ENCODE results near the gene FER1L5. TPM values are rescaled to one million over a fixed set of nuclear protein-coding genes. Genes with fewer than 3 reads are reported as not detected.
"Not testable (repeated sequence)": the region's sequence is repeated elsewhere in the genome, so short reads cannot be mapped to it uniquely, and the experiment has no call there.

Gene FER1L5
- total RNA-seq, 1 experiment from 2014 or later: 0.07 TPM

DNA sequence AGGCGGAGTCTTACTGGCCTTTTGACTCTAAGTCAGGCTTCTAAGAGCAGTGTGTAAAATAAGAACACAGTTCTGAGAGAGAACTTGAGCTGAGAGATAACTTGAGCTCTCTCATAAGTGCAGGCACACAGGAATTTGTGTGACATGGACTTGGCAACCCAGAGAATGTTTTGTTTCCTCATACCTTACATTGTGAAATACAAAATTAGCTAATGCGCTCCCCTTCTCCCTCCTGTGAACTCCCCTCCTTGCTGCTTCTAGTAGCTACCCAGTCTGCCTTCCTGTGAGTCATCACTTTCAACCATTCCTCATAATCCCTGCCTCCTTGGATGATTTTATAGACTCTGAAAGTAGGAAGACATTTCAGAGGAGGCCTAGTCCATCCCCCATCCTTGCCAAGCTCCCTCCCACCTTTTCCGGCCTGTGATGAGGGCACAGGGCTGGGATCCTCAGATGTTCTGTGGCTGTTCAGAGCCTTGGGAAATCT, 22.6 kb downstream of the FER1L5 start:
- H3K4me3 ChIP-seq (ENCODE audit: low read depth, low read length): no peak overlapping the region
- Mint-ChIP-seq H3K27me3 (ENCODE audit: insufficient read depth, unreplicated experiment) (no peaks in the 10 kb centered on the region), H3K9me3 (ENCODE audit: unreplicated experiment) (no peaks in the 10 kb centered on the region), H3K27ac (ENCODE audit: unreplicated experiment) (no peak overlapping the region), H3K4me1 (ENCODE audit: low read depth, unreplicated experiment) (peaks cover 13% of the 10 kb centered on the region), H3K4me3 (ENCODE audit: unreplicated experiment) (no peak overlapping the region), H3K36me3 (ENCODE audit: insufficient read depth, unreplicated experiment) (no peaks in the 10 kb centered on the region)
- POLR2A ChIA-PET: interaction anchor here (1.0 kb wide), 1 partner anchor 95 kb away, joined by 3 read pairs; no protein-coding TSS in a partner anchor
- H3K27me3 ChIP-seq (replicated peaks; ENCODE audit: control insufficient read depth, insufficient read depth, low read length): no peaks in the 10 kb centered on the region
- CTCF ChIA-PET: no interaction called here
- H3K36me3 ChIP-seq (ENCODE audit: control insufficient read depth, insufficient read depth, low read length): no peaks in the 10 kb centered on the region
- H3K4me1 ChIP-seq: no peaks in the 10 kb centered on the region
- no TSS peak for BruUV-seq (replicated peaks)
- intact Hi-C loops (cut with micrococcal nuclease; ENCODE audit: unreplicated experiment): no loop called here
- H3K9me3 ChIP-seq: peaks cover 3% of the 10 kb centered on the region; the same call in 1 of the 2 replicates
- TF ChIP-seq, protein P1, sequence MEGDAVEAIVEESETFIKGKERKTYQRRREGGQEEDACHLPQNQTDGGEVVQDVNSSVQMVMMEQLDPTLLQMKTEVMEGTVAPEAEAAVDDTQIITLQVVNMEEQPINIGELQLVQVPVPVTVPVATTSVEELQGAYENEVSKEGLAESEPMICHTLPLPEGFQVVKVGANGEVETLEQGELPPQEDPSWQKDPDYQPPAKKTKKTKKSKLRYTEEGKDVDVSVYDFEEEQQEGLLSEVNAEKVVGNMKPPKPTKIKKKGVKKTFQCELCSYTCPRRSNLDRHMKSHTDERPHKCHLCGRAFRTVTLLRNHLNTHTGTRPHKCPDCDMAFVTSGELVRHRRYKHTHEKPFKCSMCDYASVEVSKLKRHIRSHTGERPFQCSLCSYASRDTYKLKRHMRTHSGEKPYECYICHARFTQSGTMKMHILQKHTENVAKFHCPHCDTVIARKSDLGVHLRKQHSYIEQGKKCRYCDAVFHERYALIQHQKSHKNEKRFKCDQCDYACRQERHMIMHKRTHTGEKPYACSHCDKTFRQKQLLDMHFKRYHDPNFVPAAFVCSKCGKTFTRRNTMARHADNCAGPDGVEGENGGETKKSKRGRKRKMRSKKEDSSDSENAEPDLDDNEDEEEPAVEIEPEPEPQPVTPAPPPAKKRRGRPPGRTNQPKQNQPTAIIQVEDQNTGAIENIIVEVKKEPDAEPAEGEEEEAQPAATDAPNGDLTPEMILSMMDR (IDR thresholded peaks at IDR 0.05; ENCODE audit: insufficient read depth in 1 of 2, low read depth in 1 of 2, low read length in 1 of 2, severe bottlenecking in 1 of 2, unreplicated experiment in 1 of 2): no peak
- DNase-seq: peak; percentile 34 to 41

DNA sequence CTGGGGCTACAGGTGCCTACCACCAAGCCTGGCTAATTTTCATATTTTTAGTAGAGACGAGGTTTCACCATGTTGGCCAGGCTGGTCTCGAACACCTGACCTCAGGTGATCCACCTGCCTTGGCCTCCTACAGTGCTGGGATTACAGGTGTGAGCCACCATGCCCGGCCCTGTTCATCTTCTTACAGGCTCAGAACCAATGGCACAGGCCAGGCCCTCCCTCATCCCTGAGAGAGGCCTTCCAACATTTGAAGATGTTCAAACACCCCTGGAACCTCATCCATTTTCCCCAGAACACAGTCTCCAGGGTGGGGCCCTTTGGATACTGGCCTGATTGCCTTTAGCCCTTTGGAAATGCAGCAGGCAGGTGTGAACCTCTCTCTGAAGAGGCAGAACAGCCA, 23.2 kb downstream of the FER1L5 start:
- H3K27ac Mint-ChIP-seq (ENCODE audit: unreplicated experiment); intact Hi-C loops (cut with micrococcal nuclease; ENCODE audit: unreplicated experiment); H3K27me3 ChIP-seq (replicated peaks; ENCODE audit: control insufficient read depth, insufficient read depth, low read length); BruUV-seq (replicated peaks); H3K36me3 ChIP-seq (ENCODE audit: control insufficient read depth, insufficient read depth, low read length); H3K4me1 ChIP-seq; H3K4me3 ChIP-seq (ENCODE audit: low read depth, low read length); H3K36me3 Mint-ChIP-seq (ENCODE audit: insufficient read depth, unreplicated experiment); H3K9me3 ChIP-seq; H3K27me3 Mint-ChIP-seq (ENCODE audit: insufficient read depth, unreplicated experiment); CTCF ChIA-PET; H3K4me3 Mint-ChIP-seq (ENCODE audit: unreplicated experiment); H3K9me3 Mint-ChIP-seq (ENCODE audit: unreplicated experiment): not testable (repeated sequence)
- POLR2A ChIA-PET: interaction anchor here (1.0 kb wide), 1 partner anchor 95 kb away, joined by 3 read pairs; no protein-coding TSS in a partner anchor
- peaks cover 13% of the 10 kb centered on the region for H3K4me1 Mint-ChIP-seq (ENCODE audit: low read depth, unreplicated experiment)
- DNase-seq: peak in 1 of 2 experiments; percentile 14

DNA sequence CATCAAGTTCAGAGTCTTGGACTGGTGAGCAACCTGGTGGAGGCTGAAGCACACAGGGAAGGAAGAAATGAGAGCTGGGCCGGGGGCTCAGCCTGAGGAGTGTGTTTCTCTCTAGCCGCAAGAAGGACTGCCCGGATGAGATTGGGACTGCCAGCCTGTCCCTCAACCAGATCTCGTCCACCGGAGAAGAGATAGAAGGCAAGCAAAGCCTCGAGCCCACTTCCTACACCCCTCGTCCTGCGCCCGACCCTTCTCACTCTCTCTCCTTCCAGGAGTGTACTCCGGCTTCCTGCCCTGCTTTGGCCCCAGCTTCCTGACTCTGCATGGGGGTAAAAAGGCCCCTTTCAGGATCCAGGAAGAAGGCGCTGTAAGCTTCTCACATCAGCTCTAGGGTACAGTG, 26.2 kb downstream of the FER1L5 start:
- Histone ChIP-seq H3K4me1 (no peaks in the 10 kb centered on the region), H3K9me3 (peaks cover 3% of the 10 kb centered on the region; the same call in 1 of the 2 replicates), H3K36me3 (ENCODE audit: control insufficient read depth, insufficient read depth, low read length) (no peaks in the 10 kb centered on the region), H3K4me3 (ENCODE audit: low read depth, low read length) (no peak overlapping the region), H3K27me3 (replicated peaks; ENCODE audit: control insufficient read depth, insufficient read depth, low read length) (no peaks in the 10 kb centered on the region)
- no peak overlapping the region for H3K4me3 Mint-ChIP-seq (ENCODE audit: unreplicated experiment)
- peaks cover 13% of the 10 kb centered on the region for H3K4me1 Mint-ChIP-seq (ENCODE audit: low read depth, unreplicated experiment)
- TF ChIP-seq, protein P1 (IDR thresholded peaks at IDR 0.05; ENCODE audit: insufficient read depth in 1 of 2, low read depth in 1 of 2, low read length in 1 of 2, severe bottlenecking in 1 of 2, unreplicated experiment in 1 of 2): no peak
- H3K9me3 Mint-ChIP-seq (ENCODE audit: unreplicated experiment): no peaks in the 10 kb centered on the region
- peaks cover 4% of the 10 kb centered on the region for H3K27me3 Mint-ChIP-seq (ENCODE audit: insufficient read depth, unreplicated experiment)
- ChIA-PET CTCF (no interaction called here), POLR2A (no interaction called here)
- DNase-seq: peak in 1 of 2 experiments; percentile 23
- H3K27ac Mint-ChIP-seq (ENCODE audit: unreplicated experiment): no peak overlapping the region
- BruUV-seq (replicated peaks): no TSS peak
- H3K36me3 Mint-ChIP-seq (ENCODE audit: insufficient read depth, unreplicated experiment): no peaks in the 10 kb centered on the region
- intact Hi-C loops (cut with micrococcal nuclease; ENCODE audit: unreplicated experiment): no loop called here

Data from Caco-2 (cell line).